GM19324 (cell line): ENCODE results near the gene MNAT1.

ENCODE experiments used
- ATAC-seq: cut with Tn5 transposase; IDR thresholded peaks from one replicate; pipeline ENCODE4 v1.9.1; 2021; ENCODE audit warnings: mild to moderate bottlenecking, moderate library complexity; ENCODE audit not compliant: unreplicated experiment, low FRiP score

MNAT1 gene

DNA sequence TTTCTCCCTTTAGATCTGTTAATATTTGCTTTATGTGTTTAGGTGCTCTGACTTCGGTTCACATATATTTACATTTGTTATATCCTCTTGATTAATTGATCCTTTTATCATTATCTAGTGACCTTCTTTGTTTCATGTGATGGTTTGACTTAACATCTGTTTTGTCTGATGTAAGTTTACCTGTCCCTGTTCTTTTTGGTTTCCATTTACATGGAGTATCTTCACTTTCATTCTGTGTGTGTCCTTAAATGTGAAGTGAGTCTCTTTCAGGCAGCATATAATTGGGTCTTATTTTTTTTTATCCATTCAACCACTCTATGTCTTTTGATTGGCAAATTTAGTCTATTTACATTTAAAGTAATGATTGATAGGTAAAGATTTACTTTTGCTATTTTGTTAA, 222.1 kb downstream of the MNAT1 start:
- no peak for ATAC-seq

DNA sequence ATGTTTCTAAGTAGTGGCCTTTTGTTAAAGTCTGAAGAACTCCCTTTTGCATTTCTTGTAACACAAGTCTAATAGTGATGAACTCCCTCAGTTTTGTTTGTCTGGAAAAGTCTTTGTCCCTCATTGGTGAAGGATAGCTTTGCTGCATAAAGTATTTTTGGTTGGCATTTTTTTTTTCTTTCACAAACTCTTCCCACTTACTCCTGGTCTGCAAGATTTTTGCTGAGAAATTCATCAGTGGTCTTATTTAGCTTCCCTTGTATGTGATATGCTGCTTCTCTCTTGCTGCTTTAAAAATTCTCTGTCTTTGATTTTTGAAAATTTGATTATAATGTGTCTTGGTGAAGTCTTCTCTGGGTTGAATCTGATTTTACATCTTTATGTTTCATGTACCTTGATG, 223.6 kb downstream of the MNAT1 start:
- no peak for ATAC-seq

DNA sequence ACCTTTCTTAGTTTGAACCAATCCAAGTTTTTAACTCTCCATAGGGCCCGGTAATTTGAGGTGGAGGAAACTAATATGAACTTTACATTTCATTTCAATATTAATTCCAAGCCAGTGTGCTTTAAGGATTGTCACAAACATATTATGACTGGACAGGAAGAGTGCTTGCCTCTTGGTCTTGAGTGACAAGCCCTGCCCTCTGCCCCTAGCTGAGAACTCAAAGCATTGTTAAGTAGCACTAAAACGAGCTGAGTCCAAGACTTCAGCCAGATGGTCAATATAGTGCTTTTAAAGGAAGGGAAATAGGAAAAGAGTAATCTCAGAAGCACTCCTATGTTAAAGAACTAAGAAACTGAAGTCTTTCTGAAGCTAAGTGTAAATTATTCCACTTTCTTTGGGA, 229.2 kb downstream of the MNAT1 start:
- ATAC-seq: no peak

DNA sequence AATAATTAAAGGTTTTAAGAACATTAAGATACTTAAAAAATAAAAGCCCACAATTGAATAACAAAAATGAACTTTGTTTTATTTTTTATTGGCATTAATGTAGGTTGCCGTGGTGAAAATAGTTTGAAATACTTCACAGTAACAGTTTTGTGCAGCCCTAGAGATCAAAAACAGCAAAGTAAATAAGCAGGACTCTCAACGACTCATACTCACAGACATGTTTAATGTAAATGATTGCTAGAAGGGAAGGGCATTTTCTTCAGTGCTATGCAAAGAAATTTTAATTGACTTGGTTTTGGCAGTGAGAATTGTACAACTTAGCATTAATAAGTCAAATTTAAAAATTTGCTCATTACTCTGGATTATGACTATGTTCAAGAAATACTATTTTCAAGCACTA, 230.3 kb downstream of the MNAT1 start:
- no peak for ATAC-seq

DNA sequence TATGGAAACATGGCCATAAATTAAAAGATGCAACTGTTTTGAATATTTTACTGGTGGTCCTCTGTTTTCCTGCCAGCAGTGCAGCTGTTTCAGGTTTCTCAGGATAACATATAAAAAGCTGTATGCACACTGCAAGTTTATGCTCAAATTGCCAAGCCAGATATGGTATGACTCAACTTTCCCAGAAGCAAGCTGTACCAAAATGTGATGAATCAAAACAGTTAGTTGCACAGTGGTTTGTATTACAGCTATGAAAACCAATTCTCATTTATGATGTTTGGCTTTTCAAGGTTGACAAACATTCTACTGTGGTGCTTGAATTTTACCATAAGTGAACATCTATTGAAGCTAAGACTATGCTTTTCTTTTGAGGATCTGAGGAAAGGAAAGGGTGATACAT, 230.8 kb downstream of the MNAT1 start:
- ATAC-seq: no peak

DNA sequence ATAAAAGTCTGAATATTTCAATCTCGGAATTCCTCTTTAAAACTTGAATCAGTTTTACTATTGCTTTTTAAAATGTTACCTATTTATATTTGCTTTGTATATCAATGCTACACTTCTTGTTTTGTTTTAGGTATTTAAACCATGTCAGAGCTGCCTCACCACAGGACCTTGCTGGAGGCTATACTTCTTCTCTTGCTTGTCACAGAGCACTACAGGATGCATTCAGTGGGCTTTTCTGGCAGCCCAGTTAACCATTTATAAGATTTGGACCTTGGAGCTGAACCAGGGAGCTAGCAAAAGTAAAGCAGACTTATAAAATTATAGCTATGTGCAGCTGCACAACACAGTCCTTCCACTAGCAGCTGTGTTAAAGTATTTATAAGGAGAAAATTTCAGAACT, 233.5 kb downstream of the MNAT1 start:
- ATAC-seq: no peak

DNA sequence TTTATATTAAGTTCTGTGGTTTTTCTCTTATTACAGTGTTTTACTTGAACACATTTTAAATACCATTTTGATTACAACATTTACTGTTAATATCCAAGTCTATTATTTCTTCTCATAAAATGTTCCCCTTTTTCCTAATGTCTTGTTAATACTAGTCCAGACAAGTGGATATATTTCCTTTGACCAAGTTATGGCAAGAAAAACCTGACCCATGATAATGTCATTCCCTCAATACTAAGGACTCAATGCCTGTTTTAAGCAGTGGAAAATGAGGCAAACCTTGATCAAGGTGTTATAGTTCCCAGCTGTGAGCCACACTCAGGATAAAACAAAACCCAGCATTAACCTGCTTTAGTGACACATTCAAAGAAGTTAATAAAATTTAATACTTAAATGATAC, 234.1 kb downstream of the MNAT1 start:
- ATAC-seq: no peak

DNA sequence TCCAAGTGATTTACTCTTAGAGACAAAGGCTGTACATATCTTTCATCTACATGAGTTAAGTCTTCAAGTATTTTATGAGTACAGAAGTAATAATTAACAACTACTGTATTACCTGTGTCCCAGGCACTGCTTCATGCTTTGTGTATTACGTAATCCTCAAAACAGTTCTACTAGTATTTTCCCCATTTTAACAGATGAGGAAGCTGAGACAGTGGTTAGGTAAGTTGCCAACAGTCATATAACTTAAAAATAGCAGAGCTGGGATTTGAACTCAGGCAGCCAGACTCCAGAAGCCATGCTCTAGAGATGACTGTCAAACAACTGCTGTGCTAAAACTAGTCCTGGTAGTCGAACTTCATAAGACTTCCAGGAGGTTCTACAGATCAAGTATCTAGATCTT, 235.6 kb downstream of the MNAT1 start:
- no peak for ATAC-seq

DNA sequence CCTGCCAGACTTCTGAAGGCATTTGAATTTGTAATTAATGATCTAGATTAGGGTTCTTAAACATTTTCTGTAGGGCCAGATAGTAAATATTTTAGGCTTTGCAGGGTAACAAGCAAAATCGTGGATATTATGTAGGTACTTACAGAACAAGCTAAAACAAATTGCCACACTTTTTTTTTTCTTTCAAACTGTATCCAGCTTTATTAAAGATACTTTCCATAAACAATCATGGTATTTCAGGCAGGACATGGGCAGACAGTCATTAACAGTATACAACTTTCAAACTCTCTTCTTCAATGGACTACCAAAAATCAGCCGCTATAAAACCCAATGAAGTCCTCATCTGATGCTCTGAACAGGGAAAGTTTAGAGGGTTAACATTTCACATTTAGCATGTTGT, 236.7 kb downstream of the MNAT1 start:
- no peak for ATAC-seq

DNA sequence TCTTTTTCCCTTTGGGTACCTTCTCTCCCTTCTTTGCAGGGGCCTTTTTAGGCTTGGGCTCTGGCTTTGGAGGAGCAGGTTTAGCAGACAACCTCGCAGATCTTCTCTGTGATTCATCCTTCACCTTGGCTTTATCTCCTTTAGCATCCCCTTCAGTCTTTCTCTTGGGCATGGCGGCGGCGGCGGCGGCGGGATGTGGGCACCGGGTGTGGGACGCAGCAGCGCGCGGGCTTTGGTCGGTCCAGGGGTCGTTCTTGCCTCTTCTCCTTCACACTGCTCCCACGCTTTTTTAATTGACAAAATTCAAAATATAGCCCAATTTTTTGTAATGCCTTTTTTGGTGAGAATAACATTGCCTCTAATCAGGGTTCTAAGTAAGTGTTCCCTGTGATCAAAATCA, 237.7 kb downstream of the MNAT1 start:
- ATAC-seq: no peak

DNA sequence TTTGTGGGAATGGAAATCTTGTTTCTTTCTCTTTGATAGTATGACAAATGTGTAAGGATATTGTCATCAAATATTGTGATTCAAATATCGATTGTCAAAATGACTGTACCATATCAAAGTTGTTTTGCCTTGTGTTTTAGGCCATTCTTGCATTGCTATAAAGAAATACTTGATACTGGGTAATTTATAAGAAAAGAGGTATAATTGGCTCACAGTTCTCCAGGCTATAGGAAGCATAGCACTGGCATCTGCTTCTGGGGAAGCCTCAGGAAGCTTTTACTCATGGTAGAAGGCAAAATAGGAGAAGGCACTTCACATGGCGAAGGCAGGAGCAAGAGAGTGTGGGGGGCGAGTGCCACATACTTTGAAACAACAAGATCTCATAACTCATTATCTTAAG, 238.5 kb downstream of the MNAT1 start:
- ATAC-seq: no peak

DNA sequence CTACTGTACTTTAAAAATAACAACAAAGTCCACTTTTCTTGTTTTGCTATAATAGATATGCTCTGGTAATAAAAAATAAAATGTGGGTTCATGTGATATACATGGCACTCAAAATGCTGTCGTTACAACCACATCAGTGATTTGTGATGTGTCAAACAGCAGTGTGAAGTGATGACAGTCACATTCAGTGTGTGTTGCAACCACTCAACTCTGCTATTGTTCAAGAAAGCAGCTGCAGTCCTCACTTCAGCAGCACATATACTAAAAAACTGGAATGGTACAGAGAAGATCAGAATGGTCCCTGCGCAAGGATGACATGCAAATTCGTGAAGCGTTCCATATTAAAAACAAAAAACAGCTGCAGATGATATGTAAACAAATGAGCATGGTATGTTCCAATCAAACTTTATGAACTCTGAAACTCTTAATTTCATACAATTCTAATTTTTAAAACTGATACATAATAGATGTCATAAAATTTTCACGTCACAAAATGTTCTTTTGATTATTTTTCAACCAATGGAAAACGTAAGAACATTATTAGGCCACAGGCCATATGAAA, 239.6 kb downstream of the MNAT1 start:
- ATAC-seq: no peak

DNA sequence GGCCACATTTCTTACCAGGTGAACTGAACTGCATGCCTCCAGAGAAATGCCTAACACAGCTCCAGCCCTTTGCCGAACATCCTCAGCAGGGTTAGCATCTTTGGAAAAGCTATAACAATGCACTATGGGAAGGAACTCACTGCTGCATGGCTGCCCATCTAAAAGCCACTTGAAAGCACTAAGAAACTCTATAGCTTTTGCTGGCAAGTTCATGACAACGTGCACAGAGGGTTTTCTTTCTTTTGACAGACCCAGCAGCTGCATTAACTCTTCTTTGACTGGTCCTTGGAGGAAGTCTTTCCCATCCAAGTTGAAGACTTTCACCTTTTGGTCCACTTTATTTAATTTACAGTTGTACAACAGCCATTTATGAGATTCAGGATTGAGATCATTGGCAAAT, 241.0 kb downstream of the MNAT1 start:
- no peak for ATAC-seq

DNA sequence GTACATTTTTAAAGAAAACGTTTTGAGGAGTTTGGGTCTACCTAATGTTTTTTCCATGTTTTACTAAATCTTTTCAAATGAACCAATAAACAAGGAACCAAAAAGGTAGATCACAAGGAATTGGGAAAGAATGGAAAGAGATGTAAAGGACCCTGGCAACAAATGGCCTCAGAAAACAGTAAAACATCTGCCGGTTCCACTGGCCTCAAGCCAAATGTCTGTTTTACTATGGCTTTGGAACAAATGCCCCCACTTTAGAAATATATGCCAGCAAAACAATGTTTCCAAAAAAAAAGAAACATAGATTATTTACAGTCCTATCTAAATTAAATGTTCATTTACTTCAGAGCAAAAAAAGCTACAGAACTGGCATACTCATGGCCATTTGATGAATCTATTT, 243.3 kb downstream of the MNAT1 start:
- ATAC-seq: no peak

DNA sequence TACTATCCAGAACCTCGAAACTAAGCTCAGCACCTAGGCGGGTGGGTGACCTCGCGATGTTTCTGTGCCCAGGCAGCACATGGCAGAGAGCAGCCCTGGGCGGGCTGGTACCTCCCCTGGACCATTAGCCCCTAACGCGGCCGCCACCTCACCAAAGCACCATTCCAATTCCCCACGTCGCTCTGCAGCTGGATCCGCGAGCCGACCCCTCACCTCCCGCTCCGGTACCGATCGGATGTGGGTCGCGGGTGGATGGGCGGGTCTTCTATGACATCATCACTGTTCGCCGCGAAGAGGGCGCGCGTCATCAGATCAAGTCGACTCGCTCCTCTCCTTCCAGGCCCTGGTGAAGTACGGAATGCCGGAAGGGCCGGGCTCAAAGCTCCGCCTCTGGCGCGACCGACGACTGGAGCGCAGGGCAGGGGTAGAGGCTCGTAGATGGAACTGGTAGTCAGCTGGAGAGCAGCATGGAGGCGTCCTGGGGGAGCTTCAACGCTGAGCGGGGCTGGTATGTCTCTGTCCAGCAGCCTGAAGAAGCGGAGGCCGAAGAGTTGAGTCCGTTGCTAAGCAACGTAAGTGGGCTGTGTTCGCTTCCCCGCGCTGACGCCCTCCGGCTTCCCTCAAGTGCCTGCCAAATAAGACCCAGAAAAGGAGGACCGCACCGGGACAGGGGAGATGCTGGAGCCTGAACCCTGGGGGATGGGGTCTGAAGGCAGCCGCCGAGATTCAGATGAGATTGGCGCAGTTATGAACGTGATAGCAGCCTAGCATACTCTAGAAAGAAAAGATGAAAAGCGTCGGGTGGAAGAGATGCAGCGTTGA, 246.5 kb downstream of the MNAT1 start, which contains the start of the genes SLC38A6 and TRMT5:
SLC38A6 (plus strand) TSS at position 435 of the 822 bp plus-strand sequence; CDS start at position 468, 33 bp downstream.
TRMT5 (minus strand) TSS at position 269 of the 822 bp plus-strand sequence; CDS start at position 163, 106 bp downstream.
- ATAC-seq: peak; percentile 89

DNA sequence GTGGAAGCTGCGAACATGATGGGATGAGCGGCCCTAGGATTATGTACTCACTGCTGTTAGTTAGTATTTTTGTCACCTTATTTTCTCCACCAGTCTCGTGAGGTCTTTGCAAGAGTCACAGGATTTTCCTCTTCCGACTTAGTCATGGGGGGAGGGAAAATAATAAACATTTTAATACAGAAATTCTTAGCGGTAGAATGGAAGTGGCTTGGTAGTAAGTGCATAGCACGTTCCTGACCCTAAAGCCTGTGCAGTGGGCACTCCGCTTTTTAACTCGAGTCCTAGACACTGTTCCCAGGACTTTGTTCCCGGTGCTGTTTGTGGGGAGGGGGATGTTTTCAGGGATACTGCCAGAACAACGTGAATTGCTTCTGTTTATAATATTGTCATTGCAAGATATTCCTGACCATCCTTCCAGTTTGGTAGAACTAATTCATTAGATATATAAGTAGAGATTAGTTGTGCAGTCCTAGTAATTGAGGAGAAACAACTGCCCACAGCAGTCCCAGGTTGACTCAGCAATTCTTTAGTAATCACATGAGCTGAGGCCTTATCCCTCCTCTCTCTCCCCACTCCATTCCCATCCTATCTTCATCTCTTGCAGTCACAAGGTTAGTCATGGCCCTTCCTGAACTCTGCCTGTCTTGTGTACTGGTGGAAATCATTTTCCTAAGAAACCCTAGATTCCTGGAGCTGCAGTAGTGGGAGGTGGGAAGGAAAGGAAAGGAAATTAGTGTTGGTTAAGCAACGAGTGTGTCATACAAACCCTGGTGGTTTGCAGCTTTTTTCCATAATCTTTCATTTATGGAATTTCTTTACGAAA, 247.3 kb downstream of the MNAT1 start:
- no peak for ATAC-seq

DNA sequence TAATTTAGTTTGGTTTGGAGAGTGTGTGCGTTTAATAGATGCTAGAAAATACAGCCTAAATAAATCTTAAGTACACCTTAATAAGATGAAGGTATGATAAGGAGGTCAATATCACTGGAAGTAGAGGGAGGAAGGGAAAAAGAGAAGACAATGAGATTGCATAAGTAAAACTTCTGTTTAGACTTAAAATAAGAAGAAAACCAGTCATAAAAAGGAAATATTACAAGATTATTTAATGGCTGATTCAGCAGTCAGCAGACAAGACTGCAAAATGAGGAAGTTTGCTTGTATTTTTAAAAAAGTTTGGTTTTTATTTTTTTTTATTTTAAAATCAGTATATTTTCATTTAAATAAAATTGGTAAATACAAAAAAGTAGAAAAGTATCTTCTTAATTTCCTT, 249.6 kb downstream of the MNAT1 start:
- ATAC-seq: no peak

DNA sequence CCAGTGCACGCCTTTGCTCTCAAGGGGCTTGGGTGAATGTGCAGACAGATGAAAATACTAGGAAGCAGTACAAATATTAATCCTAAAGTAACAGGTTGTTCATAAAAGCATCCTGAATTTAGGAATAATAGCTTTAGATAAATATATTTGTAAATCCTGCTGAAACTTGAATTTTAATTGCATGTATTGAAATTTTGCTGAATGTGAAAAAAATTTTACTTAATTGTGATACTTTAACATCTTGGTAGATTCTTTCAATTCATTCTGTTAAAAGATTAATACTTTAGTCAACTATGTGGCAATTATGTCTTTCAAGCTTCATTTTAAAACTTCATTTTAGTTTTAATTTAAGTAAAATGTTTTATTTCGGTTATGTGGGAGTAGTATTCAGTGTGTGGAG, 251.9 kb downstream of the MNAT1 start:
- ATAC-seq: no peak

DNA sequence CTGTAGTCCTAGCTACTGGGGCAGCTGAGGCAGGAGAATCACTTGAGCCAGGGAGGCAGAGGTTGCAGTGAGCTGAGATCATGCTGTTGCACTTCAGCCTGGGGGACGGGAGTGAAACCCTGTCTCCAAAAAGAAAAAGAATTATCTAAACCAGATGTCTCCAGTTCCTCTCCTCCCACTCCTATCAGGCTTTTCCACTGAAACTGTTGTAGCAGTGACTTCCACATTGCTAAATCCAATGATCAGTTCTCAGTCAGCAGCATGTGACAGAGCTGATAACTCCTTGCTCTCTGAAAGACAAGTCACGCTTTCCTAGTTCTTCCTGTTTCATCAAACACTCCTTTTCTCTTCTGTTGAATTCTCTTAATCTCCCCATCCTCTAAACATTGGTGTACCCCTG, 255.0 kb downstream of the MNAT1 start:
- no peak for ATAC-seq

DNA sequence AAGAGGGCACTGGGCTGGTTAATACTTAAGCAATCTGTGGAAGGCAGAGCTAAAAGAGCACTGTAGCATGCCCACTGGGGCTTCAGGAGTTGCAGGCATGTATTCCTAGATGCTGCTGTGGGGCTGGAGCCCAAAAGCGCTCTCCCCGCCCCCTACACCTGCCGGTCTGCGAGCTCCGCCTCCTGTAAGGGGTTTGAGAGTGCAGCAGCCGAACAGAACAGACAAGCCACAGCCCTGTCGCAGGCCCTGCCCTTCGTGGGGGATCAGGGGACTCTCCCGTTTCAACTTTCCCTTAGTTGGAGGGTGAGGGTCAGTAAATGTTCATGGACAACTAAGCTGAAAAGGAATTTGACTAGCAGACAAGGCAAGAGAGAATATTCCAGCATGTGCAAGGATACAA, 264.1 kb downstream of the MNAT1 start:
- no peak for ATAC-seq

DNA sequence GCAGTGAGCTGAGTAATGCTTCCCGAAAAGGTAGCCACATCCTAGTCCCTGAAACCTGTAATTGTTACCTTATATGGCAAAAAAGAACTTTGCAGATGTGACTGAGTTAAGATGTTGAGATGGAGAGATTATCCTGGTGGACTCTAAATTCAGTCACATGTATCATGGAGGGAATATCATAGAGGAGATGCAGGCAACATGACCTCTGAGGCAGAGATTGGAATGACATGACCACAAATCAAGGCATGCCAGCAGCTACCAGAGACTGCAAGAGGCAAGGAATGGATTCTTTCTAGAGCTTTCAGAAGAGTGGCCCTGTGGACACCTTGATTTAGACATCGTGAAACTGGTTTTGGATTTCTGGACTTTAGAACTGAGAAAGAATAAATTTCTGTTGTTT, 265.0 kb downstream of the MNAT1 start:
- ATAC-seq: no peak
